Activated T-cell treated with anti-CD3 and anti-CD28 coated beads, Interleukin-2, amount 50 U/mL, for 72 hours (primary cell): ENCODE measurements around the gene METTL26. TPM values are rescaled to one million over a fixed set of nuclear protein-coding genes. Genes with fewer than 3 reads are reported as not detected.

Experiments
- ATAC-seq, 2 donors: fragments of 150-1000 bp; cut with Tn5 transposase; replicated peaks in 1 of 2; 2 replicates each; pipeline ENCODE4 v1.10.0; 2021; ENCODE audit warnings: moderate library complexity in 2 of 2, mild to moderate bottlenecking in 1 of 2
- DNase-seq, 2 donors: peaks; one replicate each; pipeline ENCODE4 v3.0.0; 2021 to 2022; ENCODE audit warnings: mixed read lengths in 1 of 2
- H3K27ac Mint-ChIP-seq: one replicate; pipeline ENCODE4 v1.8.0; 2022; ENCODE audit warnings: mild to moderate bottlenecking, moderate library complexity, mixed read lengths
- H3K27me3 Mint-ChIP-seq: one replicate; pipeline ENCODE4 v1.8.0; 2022; ENCODE audit warnings: low read depth, mixed read lengths
- H3K36me3 Mint-ChIP-seq, 2 donors: one replicate each; pipeline ENCODE4 v1.8.0; 2022; ENCODE audit warnings: mixed read lengths in 2 of 2, mild to moderate bottlenecking in 1 of 2; ENCODE audit not compliant: insufficient read depth in 2 of 2
- H3K4me1 Mint-ChIP-seq: one replicate; pipeline ENCODE4 v1.8.0; 2022; ENCODE audit warnings: low read depth, mixed read lengths
- H3K4me3 Mint-ChIP-seq, 2 donors: one replicate each; pipeline ENCODE4 v1.8.0; 2022; ENCODE audit warnings: mild to moderate bottlenecking in 2 of 2, mixed read lengths in 2 of 2, moderate library complexity in 2 of 2
- H3K9me3 Mint-ChIP-seq, 2 donors: one replicate each; pipeline ENCODE4 v1.8.0; 2022; ENCODE audit warnings: mixed read lengths in 2 of 2
- total RNA-seq, 2 donors: library from RNA; stranded (reverse); gene quantifications; one replicate each; pipeline ENCODE4 v1.2.3, GENCODE V29; 2022

The METTL26 gene
- total RNA-seq, 2 donors from 2014 or later: 55.4 to 57.4 TPM

GRCh38 chr16:592518-593306 lies 43.4 kb downstream of the METTL26 start:
- peaks cover 0 to 4% of the 10 kb centered on the region in 2 donors for H3K36me3 Mint-ChIP-seq
- ATAC-seq (no peak), DNase-seq (no peak)
- H3K27ac Mint-ChIP-seq: no peak overlapping the region
- H3K9me3 Mint-ChIP-seq: no peaks in the 10 kb centered on the region
- H3K27me3 Mint-ChIP-seq: no peaks in the 10 kb centered on the region
- peaks cover 52% of the 10 kb centered on the region for H3K4me1 Mint-ChIP-seq
- H3K4me3 Mint-ChIP-seq: no peak overlapping the region

- Mint-ChIP-seq H3K36me3 (peaks cover 0 to 4% of the 10 kb centered on the region in 2 donors), H3K9me3 (no peaks in the 10 kb centered on the region), H3K27ac (no peak overlapping the region), H3K4me1 (peaks cover 58% of the 10 kb centered on the region), H3K4me3 (peak overlapping the region; percentile 84), H3K27me3 (no peaks in the 10 kb centered on the region)
- ATAC-seq (no peak), DNase-seq (no peak)
These were observed 44.1 kb downstream of the METTL26 start for GRCh38 chr16:591892-592517.

DNA sequence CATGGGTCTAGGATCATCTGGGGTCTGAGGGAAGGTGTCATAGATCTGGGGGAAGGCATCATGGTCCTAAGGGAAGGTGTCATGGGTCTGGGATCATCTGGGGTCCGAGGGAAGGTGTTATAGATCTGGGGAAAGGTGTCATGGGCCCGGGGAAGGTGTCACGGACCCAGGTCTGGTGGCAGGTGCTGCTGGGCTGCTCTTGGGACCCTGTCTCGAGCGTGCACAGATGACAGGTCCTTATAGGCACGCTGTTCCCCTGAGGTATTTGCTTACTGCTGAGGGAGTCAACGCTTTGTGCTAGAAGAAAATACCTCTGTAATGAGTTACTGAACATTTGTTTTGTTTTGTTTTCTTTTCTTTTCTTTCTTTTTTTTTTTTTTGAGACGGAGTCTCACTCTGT lies 44.9 kb downstream of the METTL26 start:
- Mint-ChIP-seq H3K9me3 (no peaks in the 10 kb centered on the region), H3K27ac (peak overlapping the region; percentile 35), H3K4me1 (peaks cover 56% of the 10 kb centered on the region), H3K4me3 (peak overlapping the region; percentile 84), H3K36me3 (peaks cover 0 to 4% of the 10 kb centered on the region in 2 donors), H3K27me3 (no peaks in the 10 kb centered on the region)
- no peak for ATAC-seq
- DNase-seq: no peak

DNA sequence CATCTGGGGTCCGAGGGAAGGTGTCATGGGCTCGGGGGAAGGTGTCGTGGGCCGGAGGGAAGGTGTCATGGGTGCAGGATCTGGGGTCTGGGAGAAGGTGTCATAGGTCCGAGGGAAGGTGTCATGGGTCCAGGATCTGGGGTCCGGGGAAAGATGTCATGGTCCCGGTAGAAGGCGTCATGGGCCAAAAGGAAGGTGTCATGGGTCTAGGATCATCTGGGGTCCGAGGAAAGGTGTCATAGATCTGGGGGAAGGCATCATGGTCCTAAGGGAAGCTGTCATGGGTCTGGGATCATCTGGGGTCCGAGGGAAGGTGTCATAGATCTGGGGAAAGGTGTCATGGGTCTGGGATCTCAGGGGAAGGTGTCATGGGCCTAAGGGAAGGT lies 45.3 kb downstream of the METTL26 start:
- ATAC-seq (no peak), DNase-seq (no peak)
- H3K9me3 Mint-ChIP-seq: no peaks in the 10 kb centered on the region
- peak overlapping the region; percentile 35 for H3K27ac Mint-ChIP-seq
- no peaks in the 10 kb centered on the region for H3K27me3 Mint-ChIP-seq
- H3K4me3 Mint-ChIP-seq: peak overlapping the region; percentile 84
- H3K4me1 Mint-ChIP-seq: peaks cover 54% of the 10 kb centered on the region
- H3K36me3 Mint-ChIP-seq: peaks cover 0 to 4% of the 10 kb centered on the region in 2 donors

DNA sequence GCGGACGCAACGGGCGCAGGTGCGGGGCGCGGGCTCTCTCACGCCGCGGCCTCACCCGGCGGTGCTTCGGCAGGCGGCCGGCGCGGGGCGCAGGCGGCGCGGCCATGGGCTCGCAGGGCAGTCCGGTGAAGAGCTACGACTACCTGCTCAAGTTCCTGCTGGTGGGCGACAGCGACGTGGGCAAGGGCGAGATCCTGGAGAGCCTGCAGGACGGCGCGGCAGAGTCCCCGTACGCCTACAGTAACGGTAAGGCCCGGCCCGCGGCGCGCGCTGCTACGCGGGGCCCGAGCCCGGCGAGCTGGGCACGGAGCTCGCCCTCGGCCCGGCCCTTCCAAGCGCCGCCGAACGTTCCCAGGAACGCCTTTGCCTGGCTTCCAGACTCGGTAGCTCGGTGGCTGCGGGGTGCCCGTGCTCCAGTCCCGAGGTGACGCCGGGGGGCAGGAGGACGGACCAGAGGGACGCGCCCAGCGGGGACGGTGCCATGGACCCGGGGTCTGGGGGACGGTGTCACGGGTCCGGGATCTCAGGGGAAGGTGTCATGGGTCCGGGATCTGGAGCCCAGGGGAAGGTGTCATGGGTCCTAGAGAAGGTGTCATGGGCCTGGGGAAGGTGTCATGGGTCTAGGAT lies 45.8 kb downstream of the METTL26 start:
- H3K27me3 Mint-ChIP-seq: no peaks in the 10 kb centered on the region
- ATAC-seq: peak in 1 of 2 donors; percentile 1
- H3K27ac Mint-ChIP-seq: peak overlapping the region; percentile 35
- no peaks in the 10 kb centered on the region for H3K9me3 Mint-ChIP-seq
- H3K4me1 Mint-ChIP-seq: peaks cover 58% of the 10 kb centered on the region
- DNase-seq: no peak
- peaks cover 0 to 4% of the 10 kb centered on the region in 2 donors for H3K36me3 Mint-ChIP-seq
- H3K4me3 Mint-ChIP-seq: peak overlapping the region; percentile 84

DNA sequence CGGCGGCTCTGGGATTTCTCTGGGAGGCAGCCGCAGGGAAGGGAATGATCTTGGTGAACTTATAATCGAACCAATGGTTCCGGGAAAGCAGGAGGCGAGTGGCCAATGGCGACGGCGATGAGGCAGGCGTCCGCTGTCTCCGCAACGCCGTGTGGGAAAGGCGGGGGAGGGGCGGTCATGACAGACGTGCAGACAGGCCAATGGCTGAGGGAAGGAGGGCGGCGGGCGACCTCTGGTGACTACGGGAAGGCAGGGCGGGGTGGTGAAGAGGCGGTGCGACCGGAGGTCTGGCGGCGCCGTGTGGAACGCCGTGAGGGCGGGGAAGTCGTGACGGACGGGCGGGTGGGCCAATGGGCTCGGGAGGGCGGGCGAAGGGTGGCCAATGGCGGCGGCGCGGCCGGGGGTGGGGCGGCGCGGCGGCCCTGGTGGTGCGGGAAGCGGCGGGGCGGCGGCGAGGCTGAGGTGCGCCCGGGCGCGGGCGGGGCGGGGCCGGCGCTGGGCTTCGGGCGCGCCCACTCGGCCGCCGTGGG lies 46.4 kb downstream of the METTL26 start, which contains the start of gene RAB40C:
TSS of gene RAB40C (plus strand) at position 409 of the 530 bp plus-strand sequence. CDS start 226 bp downstream, outside the sequence.
- Mint-ChIP-seq H3K27ac (peak within 1 kb of the TSS; percentile 96), H3K4me1 (peaks cover 57% of the 10 kb centered on the region), H3K36me3 (peaks cover 0 to 4% of the 10 kb centered on the region in 2 donors), H3K4me3 (peak within 1 kb of the TSS; percentile 84 to 87), H3K9me3 (no peaks in the 10 kb centered on the region), H3K27me3 (no peaks in the 10 kb centered on the region)
- ATAC-seq (peak; percentile 86 to 87), DNase-seq (peak; percentile 99 to 100)

- H3K4me3 Mint-ChIP-seq: peak overlapping the region; percentile 92 to 97
- H3K4me1 Mint-ChIP-seq: peaks cover 56% of the 10 kb centered on the region
- DNase-seq (peak; percentile 98), ATAC-seq (peak; percentile 76)
- H3K27me3 Mint-ChIP-seq: no peaks in the 10 kb centered on the region
- H3K9me3 Mint-ChIP-seq: no peaks in the 10 kb centered on the region
- peaks cover 0 to 4% of the 10 kb centered on the region in 2 donors for H3K36me3 Mint-ChIP-seq
- peak overlapping the region; percentile 96 for H3K27ac Mint-ChIP-seq
These were observed 47.0 kb downstream of the METTL26 start for GRCh38 chr16:588889-589657.

GRCh38 chr16:588639-588888 lies 47.5 kb downstream of the METTL26 start:
- H3K27me3 Mint-ChIP-seq: no peaks in the 10 kb centered on the region
- H3K36me3 Mint-ChIP-seq: peaks cover 0 to 4% of the 10 kb centered on the region in 2 donors
- no peaks in the 10 kb centered on the region for H3K9me3 Mint-ChIP-seq
- H3K4me3 Mint-ChIP-seq: peak overlapping the region; percentile 92 to 97
- H3K27ac Mint-ChIP-seq: peak overlapping the region; percentile 87
- H3K4me1 Mint-ChIP-seq: peaks cover 54% of the 10 kb centered on the region
- DNase-seq (peak; percentile 71 to 73), ATAC-seq (peak; percentile 22 to 26)

GRCh38 chr16:586645-587590 lies 49.2 kb downstream of the METTL26 start:
- no peaks in the 10 kb centered on the region for H3K27me3 Mint-ChIP-seq
- DNase-seq (no peak), ATAC-seq (no peak)
- no peaks in the 10 kb centered on the region for H3K9me3 Mint-ChIP-seq
- H3K36me3 Mint-ChIP-seq: peaks cover 0 to 4% of the 10 kb centered on the region in 2 donors
- peaks cover 38% of the 10 kb centered on the region for H3K4me1 Mint-ChIP-seq
- H3K4me3 Mint-ChIP-seq: peak overlapping the region; percentile 92 to 97
- H3K27ac Mint-ChIP-seq: no peak overlapping the region

GRCh38 chr16:586047-586644 lies 50.0 kb downstream of the METTL26 start:
- H3K4me3 Mint-ChIP-seq: peak overlapping the region in 1 of 2 donors; percentile 14
- DNase-seq: no peak
- ATAC-seq: no peak
- H3K9me3 Mint-ChIP-seq: no peaks in the 10 kb centered on the region
- no peak overlapping the region for H3K27ac Mint-ChIP-seq
- peaks cover 30% of the 10 kb centered on the region for H3K4me1 Mint-ChIP-seq
- H3K36me3 Mint-ChIP-seq: peaks cover 0 to 4% of the 10 kb centered on the region in 2 donors
- no peaks in the 10 kb centered on the region for H3K27me3 Mint-ChIP-seq

- H3K4me1 Mint-ChIP-seq: peaks cover 22% of the 10 kb centered on the region
- ATAC-seq (no peak), DNase-seq (no peak)
- no peaks in the 10 kb centered on the region for H3K9me3 Mint-ChIP-seq
- H3K4me3 Mint-ChIP-seq: no peak overlapping the region
- H3K27ac Mint-ChIP-seq: no peak overlapping the region
- peaks cover 0 to 2% of the 10 kb centered on the region in 2 donors for H3K36me3 Mint-ChIP-seq
- H3K27me3 Mint-ChIP-seq: no peaks in the 10 kb centered on the region
These were observed 50.8 kb downstream of the METTL26 start for GRCh38 chr16:585351-585750.
